ENCODE data around the gene SNX14.
"Not testable (repeated sequence)": the region's sequence is repeated elsewhere in the genome, so short reads cannot be mapped to it uniquely, and the experiment has no call there.

SNX14 gene

GRCh38 chr6:85551264-85551663 is 42.4 kb downstream of the SNX14 start:
- H3K27me3 ChIP-seq (ENCODE audit: control insufficient read depth, insufficient read depth, low read length) = no peaks in the 10 kb centered on the region
- H3K9ac ChIP-seq (ENCODE audit: low read depth, low read length) = no peak overlapping the region
- no peaks in the 10 kb centered on the region for H3K36me3 ChIP-seq (ENCODE audit: control insufficient read depth, insufficient read depth, low read length)

GRCh38 chr6:85547719-85548118 is 45.9 kb downstream of the SNX14 start:
- Histone ChIP-seq H3K4me1 (ENCODE audit: control insufficient read depth, insufficient read depth, low read length) (no peaks in the 10 kb centered on the region), H3K36me3 (ENCODE audit: control insufficient read depth, insufficient read depth, low read length) (no peaks in the 10 kb centered on the region), H3K9ac (ENCODE audit: low read depth, low read length) (no peak overlapping the region), H3K27me3 (ENCODE audit: control insufficient read depth, insufficient read depth, low read length) (no peaks in the 10 kb centered on the region), H3K9me3 (ENCODE audit: control insufficient read depth, insufficient read depth, low read length) (no peaks in the 10 kb centered on the region), H3K4me3 (ENCODE audit: low read depth, low read length) (no peak overlapping the region)

More at GRCh38 chr6:85551264-85551663, 42.4 kb downstream of the SNX14 start:
- H3K4me1 ChIP-seq (ENCODE audit: control insufficient read depth, insufficient read depth, low read length) = peaks cover 5% of the 10 kb centered on the region
- no peaks in the 10 kb centered on the region for H3K9me3 ChIP-seq (ENCODE audit: control insufficient read depth, insufficient read depth, low read length)
- no peak overlapping the region for H3K4me3 ChIP-seq (ENCODE audit: low read depth, low read length)

- H3K9ac ChIP-seq (ENCODE audit: low read depth, low read length) = no peak overlapping the region
- no peaks in the 10 kb centered on the region for H3K36me3 ChIP-seq (ENCODE audit: control insufficient read depth, insufficient read depth, low read length)
- H3K9me3 ChIP-seq (ENCODE audit: control insufficient read depth, insufficient read depth, low read length) = no peaks in the 10 kb centered on the region
- H3K4me3 ChIP-seq (ENCODE audit: low read depth, low read length) = no peak overlapping the region
- no peaks in the 10 kb centered on the region for H3K27me3 ChIP-seq (ENCODE audit: control insufficient read depth, insufficient read depth, low read length)
- no peaks in the 10 kb centered on the region for H3K4me1 ChIP-seq (ENCODE audit: control insufficient read depth, insufficient read depth, low read length)
Observed at GRCh38 chr6:85544776-85545175, 48.9 kb downstream of the SNX14 start.

DNA sequence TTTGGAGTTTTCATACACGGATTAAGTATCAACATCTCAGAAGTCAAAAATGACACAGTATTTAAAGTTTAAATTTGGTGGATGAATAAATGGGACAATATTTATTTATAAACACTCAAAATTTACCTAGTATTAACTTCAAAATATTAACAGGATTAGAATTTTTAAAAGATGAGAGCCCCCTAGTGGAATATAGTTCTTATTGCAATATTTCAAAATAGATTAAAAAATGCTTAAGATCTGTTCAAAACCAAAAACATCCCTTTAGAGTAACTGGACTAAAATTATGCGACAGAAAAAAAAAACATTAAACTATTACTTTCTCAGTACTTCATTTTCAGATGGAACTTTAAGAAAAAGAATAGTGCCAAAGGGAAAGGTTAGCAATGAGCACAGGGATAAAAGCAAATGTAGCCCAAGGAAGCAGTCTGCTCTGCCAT is 56.6 kb downstream of the SNX14 start:
- no peaks in the 10 kb centered on the region for H3K36me3 ChIP-seq (ENCODE audit: control insufficient read depth, insufficient read depth, low read length)
- no peak overlapping the region for H3K9ac ChIP-seq (ENCODE audit: low read depth, low read length)

GRCh38 chr6:85524281-85524680 is 69.4 kb downstream of the SNX14 start:
- H3K27me3 ChIP-seq (ENCODE audit: control insufficient read depth, insufficient read depth, low read length); H3K9ac ChIP-seq (ENCODE audit: low read depth, low read length); H3K9me3 ChIP-seq (ENCODE audit: control insufficient read depth, insufficient read depth, low read length); H3K4me1 ChIP-seq (ENCODE audit: control insufficient read depth, insufficient read depth, low read length); H3K36me3 ChIP-seq (ENCODE audit: control insufficient read depth, insufficient read depth, low read length); H3K4me3 ChIP-seq (ENCODE audit: low read depth, low read length): not testable (repeated sequence)

More for the DNA sequence above, 56.6 kb downstream of the SNX14 start:
- Histone ChIP-seq H3K4me3 (ENCODE audit: low read depth, low read length) (no peak overlapping the region), H3K9me3 (ENCODE audit: control insufficient read depth, insufficient read depth, low read length) (no peaks in the 10 kb centered on the region), H3K4me1 (ENCODE audit: control insufficient read depth, insufficient read depth, low read length) (no peaks in the 10 kb centered on the region), H3K27me3 (ENCODE audit: control insufficient read depth, insufficient read depth, low read length) (no peaks in the 10 kb centered on the region)

DNA sequence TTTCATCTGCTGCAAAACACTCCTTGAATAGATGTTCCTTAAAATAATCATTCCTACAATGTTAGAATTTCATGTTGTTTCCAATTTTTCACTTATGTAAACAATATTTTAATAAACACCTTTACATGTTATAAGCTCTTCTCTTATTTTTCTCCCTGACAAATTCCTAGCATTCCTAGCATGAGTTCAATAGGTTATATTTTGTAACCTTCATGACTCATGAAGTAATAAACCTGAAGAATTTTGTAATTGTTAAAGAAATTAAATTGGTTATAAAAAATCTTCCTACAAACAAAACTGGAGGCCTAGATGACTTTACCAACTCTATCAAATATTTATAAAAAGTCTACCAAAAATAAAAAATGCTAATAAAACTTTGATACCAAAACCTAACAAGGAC is 77.5 kb downstream of the SNX14 start:
- no peaks in the 10 kb centered on the region for H3K36me3 ChIP-seq (ENCODE audit: control insufficient read depth, insufficient read depth, low read length)
- no peaks in the 10 kb centered on the region for H3K9me3 ChIP-seq (ENCODE audit: control insufficient read depth, insufficient read depth, low read length)
- H3K4me1 ChIP-seq (ENCODE audit: control insufficient read depth, insufficient read depth, low read length) = no peaks in the 10 kb centered on the region
- H3K4me3 ChIP-seq (ENCODE audit: low read depth, low read length) = no peak overlapping the region
- H3K27me3 ChIP-seq (ENCODE audit: control insufficient read depth, insufficient read depth, low read length) = no peaks in the 10 kb centered on the region
- no peak overlapping the region for H3K9ac ChIP-seq (ENCODE audit: low read depth, low read length)

GRCh38 chr6:85506441-85507093 is 87.1 kb downstream of the SNX14 start:
- Histone ChIP-seq H3K9ac (ENCODE audit: low read depth, low read length) (no peak overlapping the region), H3K4me1 (ENCODE audit: control insufficient read depth, insufficient read depth, low read length) (no peaks in the 10 kb centered on the region), H3K27me3 (ENCODE audit: control insufficient read depth, insufficient read depth, low read length) (no peaks in the 10 kb centered on the region), H3K9me3 (ENCODE audit: control insufficient read depth, insufficient read depth, low read length) (no peaks in the 10 kb centered on the region), H3K36me3 (ENCODE audit: control insufficient read depth, insufficient read depth, low read length) (no peaks in the 10 kb centered on the region), H3K4me3 (ENCODE audit: low read depth, low read length) (no peak overlapping the region)

- Histone ChIP-seq H3K27me3 (ENCODE audit: control insufficient read depth, insufficient read depth, low read length) (no peaks in the 10 kb centered on the region), H3K36me3 (ENCODE audit: control insufficient read depth, insufficient read depth, low read length) (no peaks in the 10 kb centered on the region), H3K9me3 (ENCODE audit: control insufficient read depth, insufficient read depth, low read length) (no peaks in the 10 kb centered on the region), H3K4me1 (ENCODE audit: control insufficient read depth, insufficient read depth, low read length) (no peaks in the 10 kb centered on the region), H3K4me3 (ENCODE audit: low read depth, low read length) (no peak overlapping the region), H3K9ac (ENCODE audit: low read depth, low read length) (no peak overlapping the region)
Observed at GRCh38 chr6:85498596-85499258, 94.9 kb downstream of the SNX14 start.

DNA sequence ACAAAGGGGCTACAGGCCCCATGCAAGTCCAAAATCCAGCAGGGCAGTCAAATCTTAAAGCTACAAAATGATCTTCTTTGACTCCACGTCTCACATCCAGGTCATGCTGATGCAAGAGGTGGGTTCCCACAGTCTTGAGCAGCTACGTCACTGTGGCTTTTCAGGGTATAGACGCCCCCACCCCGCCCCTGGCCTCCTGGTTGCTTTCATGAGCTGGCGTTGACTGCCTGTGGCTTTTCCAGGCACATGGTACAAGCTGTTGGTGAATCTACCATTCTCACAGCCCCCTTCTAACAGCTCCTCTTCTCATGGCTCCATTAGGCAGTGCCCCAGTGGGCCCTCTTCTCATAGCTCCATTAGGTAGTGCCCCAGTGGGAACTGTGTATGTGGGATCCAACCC is 96.8 kb downstream of the SNX14 start:
- no peaks in the 10 kb centered on the region for H3K9me3 ChIP-seq (ENCODE audit: control insufficient read depth, insufficient read depth, low read length)
- no peaks in the 10 kb centered on the region for H3K27me3 ChIP-seq (ENCODE audit: control insufficient read depth, insufficient read depth, low read length)
- H3K4me1 ChIP-seq (ENCODE audit: control insufficient read depth, insufficient read depth, low read length) = no peaks in the 10 kb centered on the region
- H3K4me3 ChIP-seq (ENCODE audit: low read depth, low read length) = no peak overlapping the region
- no peaks in the 10 kb centered on the region for H3K36me3 ChIP-seq (ENCODE audit: control insufficient read depth, insufficient read depth, low read length)
- no peak overlapping the region for H3K9ac ChIP-seq (ENCODE audit: low read depth, low read length)

DNA sequence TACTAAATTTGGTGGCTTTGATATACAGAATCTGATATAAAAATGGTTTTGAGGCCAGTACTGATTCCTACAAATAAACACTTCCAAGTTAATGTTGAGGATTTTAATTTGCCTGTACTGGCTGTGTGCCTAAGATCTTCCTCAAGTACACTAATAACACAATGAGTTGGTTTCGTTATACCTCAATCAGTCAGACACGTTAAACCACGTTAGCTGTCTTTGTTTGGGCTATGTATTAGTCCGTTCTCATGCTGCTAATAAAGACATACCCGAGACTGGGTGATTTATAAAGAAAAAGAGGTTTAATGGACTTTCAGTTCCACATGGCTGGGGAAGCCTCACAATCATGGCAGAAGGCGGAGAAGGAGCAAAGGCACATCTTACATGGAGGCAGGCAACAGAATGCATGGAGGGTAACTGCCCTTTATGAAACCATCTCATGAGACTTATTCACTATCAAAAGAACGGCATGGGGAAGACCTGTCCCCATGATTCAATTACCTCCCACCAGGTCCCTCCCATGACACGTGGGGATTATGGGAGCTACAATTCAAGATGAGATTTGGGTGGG is 97.6 kb downstream of the SNX14 start:
- no peaks in the 10 kb centered on the region for H3K4me1 ChIP-seq (ENCODE audit: control insufficient read depth, insufficient read depth, low read length)
- no peaks in the 10 kb centered on the region for H3K27me3 ChIP-seq (ENCODE audit: control insufficient read depth, insufficient read depth, low read length)
- H3K9me3 ChIP-seq (ENCODE audit: control insufficient read depth, insufficient read depth, low read length) = no peaks in the 10 kb centered on the region
- no peak overlapping the region for H3K9ac ChIP-seq (ENCODE audit: low read depth, low read length)
- H3K36me3 ChIP-seq (ENCODE audit: control insufficient read depth, insufficient read depth, low read length) = no peaks in the 10 kb centered on the region
- H3K4me3 ChIP-seq (ENCODE audit: low read depth, low read length) = no peak overlapping the region

DNA sequence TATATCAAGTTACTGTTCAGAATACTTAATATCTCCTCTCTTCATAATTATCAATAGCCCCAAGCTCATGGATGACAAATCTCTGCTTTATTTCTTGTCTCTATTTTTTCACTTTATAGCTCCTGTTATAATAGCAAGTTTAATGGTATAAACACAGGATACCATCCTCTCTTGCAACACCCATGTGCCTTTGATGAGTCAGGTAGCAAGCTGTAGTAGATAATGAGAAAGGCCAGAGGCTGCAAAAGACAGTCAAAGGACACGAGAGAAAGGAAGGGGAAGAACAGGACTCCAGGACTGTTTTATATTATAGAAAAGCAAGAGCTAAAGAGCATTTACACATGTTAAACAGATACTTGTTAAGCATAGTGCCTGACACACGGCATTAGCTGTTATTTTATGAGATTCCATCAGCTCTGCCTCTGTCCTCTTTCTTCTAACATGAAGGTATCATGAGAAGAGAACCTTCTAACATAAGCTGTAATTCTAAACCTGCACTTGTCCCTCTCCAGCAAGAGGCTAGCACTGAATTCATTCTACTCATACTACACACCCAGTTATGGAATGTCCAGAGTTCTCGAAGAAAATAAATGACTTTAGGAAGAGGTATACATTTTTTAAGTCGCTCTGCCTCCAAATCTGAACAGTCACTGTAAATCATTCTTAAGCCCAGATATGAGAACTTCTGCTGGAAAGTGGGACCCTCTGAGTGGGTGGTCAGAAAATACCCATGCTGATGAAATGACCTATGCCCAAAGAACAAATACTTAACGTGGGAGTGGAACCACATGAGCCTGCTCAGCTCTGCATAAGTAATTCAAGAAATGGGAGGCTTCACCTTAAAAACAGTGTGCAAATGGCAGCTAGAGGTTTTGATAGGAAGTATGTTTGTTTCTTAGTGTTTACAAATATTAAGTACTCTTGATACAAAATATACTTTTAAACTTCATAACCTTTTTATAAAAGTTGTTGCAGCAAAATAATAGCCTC is 98.8 kb downstream of the SNX14 start:
- H3K4me3 ChIP-seq (ENCODE audit: low read depth, low read length) = no peak overlapping the region
- no peaks in the 10 kb centered on the region for H3K36me3 ChIP-seq (ENCODE audit: control insufficient read depth, insufficient read depth, low read length)

More for the DNA sequence above, 98.8 kb downstream of the SNX14 start:
- Histone ChIP-seq H3K9me3 (ENCODE audit: control insufficient read depth, insufficient read depth, low read length) (no peaks in the 10 kb centered on the region), H3K4me1 (ENCODE audit: control insufficient read depth, insufficient read depth, low read length) (no peaks in the 10 kb centered on the region), H3K9ac (ENCODE audit: low read depth, low read length) (no peak overlapping the region), H3K27me3 (ENCODE audit: control insufficient read depth, insufficient read depth, low read length) (no peaks in the 10 kb centered on the region)
